Heart right ventricle (tissue), 16 donors: ENCODE measurements around the gene EVC. TPM values are rescaled to one million over a fixed set of nuclear protein-coding genes. Genes with fewer than 3 reads are reported as not detected.

Experiments
- ATAC-seq, 8 donors: fragments of 200-7000 bp; cut with Tn5 transposase; one replicate each; pipeline ENCODE4 v1.9.1; 2020; ENCODE audit warnings: mild to moderate bottlenecking in 8 of 8, moderate library complexity in 8 of 8, moderate number of reproducible peaks in 1 of 8
- DNase-seq, 2 donors: peaks; one replicate each; pipeline ENCODE4 v3.0.0-alpha.2; 2020
- H3K27ac ChIP-seq, 10 donors: fragments of 200-600 bp; sonication (generic) in 2 of 10; one replicate each; pipeline versions ENCODE4 v1.5.0 to v1.8.0; 2020 to 2022; ENCODE audit warnings: mild to moderate bottlenecking in 3 of 10
- H3K27me3 ChIP-seq, 7 donors: fragments of 200-600 bp; one replicate each; pipeline ENCODE4 v1.8.0; 2021 to 2022; ENCODE audit warnings: mild to moderate bottlenecking in 2 of 7
- H3K36me3 ChIP-seq, 9 donors: fragments of 200-600 bp; sonication (generic) in 1 of 9; one replicate each; pipeline versions ENCODE4 v1.5.0 to v1.8.0; 2020 to 2022; ENCODE audit warnings: mild to moderate bottlenecking in 2 of 9
- H3K4me1 ChIP-seq, 9 donors: fragments of 200-600 bp; sonication (generic) in 1 of 9; one replicate each; pipeline versions ENCODE4 v1.5.0 to v1.8.0; 2020 to 2022; ENCODE audit warnings: mild to moderate bottlenecking in 4 of 9
- H3K4me3 ChIP-seq, 10 donors: fragments of 200-600 bp; sonication (generic) in 2 of 10; one replicate each; pipeline versions ENCODE4 v1.5.0 to v1.8.0; 2020 to 2022; ENCODE audit warnings: mild to moderate bottlenecking in 7 of 10, moderate library complexity in 2 of 10
- H3K9me3 ChIP-seq, 11 donors: fragments of 200-600 bp in 10 of 11; sonication (generic) in 2 of 11; one replicate each; pipeline versions ENCODE4 v1.5.0 to v1.8.0; 2013 to 2022; ENCODE audit warnings: mild to moderate bottlenecking in 2 of 11, control low read depth in 1 of 11, moderate library complexity in 1 of 11
- CTCF ChIP-seq, 9 donors: fragments of 200-600 bp; sonication (generic) in 2 of 9; IDR thresholded peaks; one replicate each; pipeline versions ENCODE4 v1.5.0 to v1.8.0; 2021 to 2022; ENCODE audit warnings: antibody characterized with exemption in 9 of 9, mild to moderate bottlenecking in 5 of 9, moderate library complexity in 1 of 9
- WGBS, 2 donors: extraction: QIAGEN DNeasy Blood & Tissue Kit; methylation state at CpG; one replicate each; pipeline ENCODE4 v1.1.7; 2013; ENCODE audit warnings: inconsistent platforms in 1 of 2; 5-methylcytosine and 5-hydroxymethylcytosine counted together
- intact Hi-C, 10 donors: fragments of 100-400 bp; cut with DNase I; formaldehyde crosslinking; loops; one replicate each; pipeline versions ENCODE4 v1.11.1 to v1.14.2; 2022
- polyA plus RNA-seq, 2 donors: library from polyadenylated mRNA; stranded (reverse); fragments of 200-250 nt; gene quantifications; one replicate each; pipeline ENCODE4 v1.2.3, GENCODE V29; 2013
- total RNA-seq, 10 donors: library from RNA; stranded (reverse); fragmentation: NEBNext Ultra II Directional in 3 of 10; extraction: Animal tissue kit (Norgen Biotek cat#: 25700) in 3 of 10; gene quantifications; one replicate each; pipeline versions ENCODE4 v1.2.1 to v1.2.4, GENCODE V29; 2021 to 2023
- donor health status: Arrhythmogenic right ventricular cardiomyopathy.
- donor health status: ischemic (EF 13 %, LVEDD 7.1; RV severe dilation, severe dysfunction).
- donor health status: healthy with polysubstance abuse.
- donor health status: DM: no; HTN: yes; CAD: no.
- donor health status: DM: no; HTN: no; CAD: no.
- donor health status: ischemic (EF 25% LVEDD 6.9; RV normal size, moderate dysfunction).
- donor health status: ischemic (EF 25% LVEDD 5.7; RV mildly dilated, moderate dysfunction).
- donor health status: healthy.
- donor health status: DM: yes; HTN: yes; CAD: no.
- donor health status: Ischemic cardiomyopathy.
- donor health status: ischemic (EF 35%, LVEDD 5.7; RV mildly dilated, moderate dysfunction).
- donor health status: nonischemic (EF 11% LVEDD 7.7; RV severe dilation, severe dysfunction).
- donor health status: DM: yes; HTN: yes; CAD: no.
- donor health status: PGD.
- donor health status: ischemic (EF 29% LVEDD 5.4; RV normal size, mild dysfunction).
- donor health status: nonischemic (EF 23%, LVEDD 6.1; RV moderate dilation, normal function).

EVC gene
- total and polyA plus RNA-seq, 12 donors: 0.97 to 7.5 (median 4.8) TPM

GRCh38 chr4:5812506-5813229 lies 101.7 kb downstream of the EVC start:
- no peaks in the 10 kb centered on the region for H3K27me3 ChIP-seq
- intact Hi-C loops: loop anchor here in 8 of 10 donors (2.0 to 10.0 kb wide), 8 partner anchors 758 to 1328 kb away; partner anchors contain the start of gene STK32B (in 5 of the 8)
- peaks cover 0 to 52% (median 6%) of the 10 kb centered on the region in 9 donors for H3K36me3 ChIP-seq
- no peak overlapping the region for H3K27ac ChIP-seq
- DNase-seq: peak in 1 of 2 donors; percentile 52
- 77 to 82% methylated on average over 9 of the region's 9 CpGs for WGBS, 2 donors
- H3K9me3 ChIP-seq: peaks cover 0 to 13% (median 0%) of the 10 kb centered on the region in 11 donors
- peak; percentile 50 to 81 (median 71) for TF ChIP-seq CTCF (IDR thresholded peaks at IDR 0.05)
- peak in 7 of 8 donors; percentile 68 to 80 (median 72) for ATAC-seq
- H3K4me1 ChIP-seq: no peaks in the 10 kb centered on the region
- no peak overlapping the region for H3K4me3 ChIP-seq

- no peak for DNase-seq
- H3K4me3 ChIP-seq: no peak overlapping the region
- intact Hi-C loops: loop anchor here in 8 of 10 donors (2.0 to 10.0 kb wide), 8 partner anchors 759 to 1329 kb away; partner anchors contain the start of gene STK32B (in 5 of the 8)
- H3K27me3 ChIP-seq: no peaks in the 10 kb centered on the region
- peaks cover 0 to 13% (median 0%) of the 10 kb centered on the region in 11 donors for H3K9me3 ChIP-seq
- TF ChIP-seq CTCF (IDR thresholded peaks at IDR 0.05): no peak
- peak overlapping the region in 1 of 10 donors; percentile 15 for H3K27ac ChIP-seq
- ATAC-seq: peak in 1 of 8 donors; percentile 19
- peaks cover 0 to 54% (median 3%) of the 10 kb centered on the region in 9 donors for H3K36me3 ChIP-seq
- 84 to 91% methylated on average over 7 of the region's 7 CpGs for WGBS, 2 donors
- no peaks in the 10 kb centered on the region for H3K4me1 ChIP-seq
These were observed 102.9 kb downstream of the EVC start for GRCh38 chr4:5813882-5814255.

- TF ChIP-seq CTCF (IDR thresholded peaks at IDR 0.05): no peak
- no peak for ATAC-seq
- intact Hi-C loops: loop anchor here in 7 of 10 donors (5.0 to 10.0 kb wide), 7 partner anchors 760 to 1330 kb away; partner anchors contain the start of gene STK32B (in 4 of the 7)
- H3K4me3 ChIP-seq: no peak overlapping the region
- H3K4me1 ChIP-seq: no peaks in the 10 kb centered on the region
- no peaks in the 10 kb centered on the region for H3K27me3 ChIP-seq
- 75 to 94% methylated on average over 6 of the region's 6 CpGs for WGBS, 2 donors
- H3K36me3 ChIP-seq: peaks cover 0 to 51% (median 1%) of the 10 kb centered on the region in 9 donors
- DNase-seq: no peak
- no peak overlapping the region for H3K27ac ChIP-seq
- peaks cover 0 to 13% (median 0%) of the 10 kb centered on the region in 11 donors for H3K9me3 ChIP-seq
These were observed 103.4 kb downstream of the EVC start for GRCh38 chr4:5814421-5814820.

GRCh38 chr4:5815641-5816040 lies 104.6 kb downstream of the EVC start:
- Histone ChIP-seq H3K36me3 (peaks cover 0 to 48% (median 0%) of the 10 kb centered on the region in 9 donors), H3K4me1 (no peaks in the 10 kb centered on the region), H3K27me3 (no peaks in the 10 kb centered on the region), H3K9me3 (peaks cover 0 to 4% (median 0%) of the 10 kb centered on the region in 11 donors), H3K27ac (no peak overlapping the region), H3K4me3 (no peak overlapping the region)
- ATAC-seq: no peak
- no peak for DNase-seq
- intact Hi-C loops: loop anchor here in 5 of 10 donors (10.0 kb wide), 4 partner anchors 761 to 1331 kb away; partner anchors contain the start of gene STK32B (in 2 of the 5)
- 81 to 84% methylated on average over 5 of the region's 5 CpGs for WGBS, 2 donors
- no peak for TF ChIP-seq CTCF (IDR thresholded peaks at IDR 0.05)
